H1 (cell line): ENCODE measurements around the gene P2RX6. TPM values are rescaled to one million over a fixed set of nuclear protein-coding genes. Genes with fewer than 3 reads are reported as not detected.

Source experiments
- CTCF ChIA-PET: fragments of 300-600 bp; sonication (Branson Sonifier 250); formaldehyde crosslinking; loops from one replicate; lab custom pipeline; 2021; ENCODE audit not compliant: partially characterized antibody; lab: Charles Lee
- POLR2A ChIA-PET: fragments of 300-600 bp; sonication (Branson Sonifier 250); formaldehyde crosslinking; loops from one replicate; lab custom pipeline; 2021; ENCODE audit warnings: inconsistent platforms; ENCODE audit not compliant: partially characterized antibody; lab: Charles Lee
- DNase-seq, 2 experiments: peaks; one replicate each; pipeline versions ENCODE4 v3.0.0 to v3.0.0-alpha.2; 2010 to 2022; ENCODE audit warnings: low spot score in 2 of 2, low read depth in 1 of 2, mixed read lengths in 1 of 2
- FAIRE-seq: peaks from 2 replicates; lab custom pipeline; 2011; peaks lifted over from hg19 to GRCh38; lab: Jason Lieb, UNC
- H2AFZ ChIP-seq: 2 replicates; pipeline ENCODE4 v1.8.1; 2012; ENCODE audit warnings: low read length, inconsistent platforms
- H2AK5ac ChIP-seq: 2 replicates; pipeline ENCODE4 v1.6.1; 2013; ENCODE audit warnings: low read depth, low read length
- H2BK120ac ChIP-seq: replicated peaks from 2 replicates; pipeline ENCODE3; 2013; ENCODE audit warnings: low read depth, low read length, inconsistent platforms
- H2BK12ac ChIP-seq: 2 replicates; pipeline ENCODE4 v1.6.1; 2013; ENCODE audit warnings: low read depth, low read length
- H2BK15ac ChIP-seq: 2 replicates; pipeline ENCODE4 v1.6.1; 2013; ENCODE audit warnings: low read length
- H2BK20ac ChIP-seq: 2 replicates; pipeline ENCODE4 v1.6.1; 2013; ENCODE audit warnings: low read length
- H2BK5ac ChIP-seq: 2 replicates; pipeline ENCODE4 v1.6.1; 2013; ENCODE audit warnings: low read depth, low read length
- H3K14ac ChIP-seq: 2 replicates; pipeline ENCODE4 v1.6.1; 2013; ENCODE audit warnings: inconsistent platforms; ENCODE audit not compliant: insufficient read length
- H3K18ac ChIP-seq: 2 replicates; pipeline ENCODE4 v1.6.1; 2013; ENCODE audit warnings: low read length; ENCODE audit errors: extremely low read depth
- H3K23ac ChIP-seq: 2 replicates; pipeline ENCODE4 v1.6.1; 2013; ENCODE audit warnings: inconsistent platforms; ENCODE audit not compliant: insufficient read length
- H3K23me2 ChIP-seq: 2 replicates; pipeline ENCODE4 v1.6.1; 2013; ENCODE audit warnings: low read depth, low read length
- H3K27ac ChIP-seq: 2 replicates; pipeline ENCODE4 v1.6.1; 2011; ENCODE audit warnings: low read depth, low read length, inconsistent platforms
- H3K27me3 ChIP-seq, 4 experiments: replicated peaks in 1 of 4; 1 replicate in 1 of 4; 2 replicates in 3 of 4; pipeline versions ENCODE4 v1.6.1 to v1.8.1; 2011 to 2013; ENCODE audit warnings: low read length in 3 of 4, mild to moderate bottlenecking in 3 of 4, inconsistent platforms in 2 of 4, mixed read lengths in 2 of 4, moderate library complexity in 1 of 4; ENCODE audit not compliant: control insufficient read depth in 3 of 4, insufficient read depth in 3 of 4; ENCODE audit errors: extremely low read depth in 1 of 4
- H3K36me3 ChIP-seq, 4 experiments: 2 replicates each; pipeline versions ENCODE4 v1.6.1 to v1.8.1; 2011 to 2013; ENCODE audit warnings: mild to moderate bottlenecking in 4 of 4, low read length in 3 of 4, moderate library complexity in 2 of 4, control low read depth in 1 of 4, inconsistent platforms in 1 of 4; ENCODE audit not compliant: insufficient read depth in 4 of 4, control insufficient read depth in 2 of 4
- H3K4ac ChIP-seq: replicated peaks from 2 replicates; pipeline ENCODE3; 2013; ENCODE audit warnings: low read length, low read depth, mixed read lengths, inconsistent platforms; ENCODE audit not compliant: insufficient read length
- H3K4me1 ChIP-seq, 4 experiments: replicated peaks in 1 of 4; 1 replicate in 1 of 4; 2 replicates in 3 of 4; pipeline versions ENCODE4 v1.6.1 to v1.8.1; 2011 to 2013; ENCODE audit warnings: low read length in 3 of 4, inconsistent platforms in 2 of 4, mixed read lengths in 1 of 4; ENCODE audit not compliant: insufficient read depth in 4 of 4, control insufficient read depth in 3 of 4
- H3K4me2 ChIP-seq, 2 experiments: 2 replicates each; pipeline versions ENCODE4 v1.6.1 to v1.8.1; 2011 to 2013; ENCODE audit warnings: low read depth in 2 of 2, low read length in 2 of 2, control low read depth in 1 of 2, inconsistent platforms in 1 of 2, mild to moderate bottlenecking in 1 of 2; ENCODE audit not compliant: insufficient read depth in 1 of 2
- H3K4me3 ChIP-seq, 4 experiments: fragments of 200-600, 300-600 bp in 1 of 4; sonication (generic), shearing (Covaris generic), sonication (Bioruptor Twin) in 1 of 4; 2 replicates each; pipeline versions ENCODE4 v1.5.1 to v1.8.1; 2011 to 2016; ENCODE audit warnings: low read length in 4 of 4, low read depth in 3 of 4, control low read depth in 2 of 4, inconsistent platforms in 2 of 4, mild to moderate bottlenecking in 2 of 4, mixed read lengths in 1 of 4, moderate library complexity in 1 of 4; ENCODE audit not compliant: insufficient read depth in 2 of 4; ENCODE audit errors: extremely low read depth in 1 of 4
- H3K56ac ChIP-seq: replicated peaks from 2 replicates; pipeline ENCODE3; 2013; ENCODE audit warnings: low read depth, mild to moderate bottlenecking, mixed read lengths, low read length, inconsistent platforms; ENCODE audit not compliant: insufficient read length
- H3K79me1 ChIP-seq: 2 replicates; pipeline ENCODE4 v1.6.1; 2013; ENCODE audit warnings: low read depth, low read length, control low read depth
- H3K79me2 ChIP-seq, 2 experiments: 2 replicates each; pipeline versions ENCODE4 v1.6.1 to v1.8.1; 2012 to 2013; ENCODE audit warnings: low read length in 2 of 2, mild to moderate bottlenecking in 2 of 2, inconsistent platforms in 1 of 2; ENCODE audit not compliant: insufficient read depth in 2 of 2, control insufficient read depth in 1 of 2
- H3K9ac ChIP-seq, 4 experiments: replicated peaks in 1 of 4; 1 replicate in 1 of 4; 2 replicates in 3 of 4; pipeline versions ENCODE4 v1.6.1 to v1.8.1; 2011 to 2013; ENCODE audit warnings: low read depth in 3 of 4, low read length in 3 of 4, control low read depth in 2 of 4, mild to moderate bottlenecking in 2 of 4, moderate library complexity in 2 of 4, inconsistent platforms in 1 of 4; ENCODE audit errors: extremely low read depth in 1 of 4
- H3K9me3 ChIP-seq, 2 experiments: 2 replicates each; pipeline versions ENCODE4 v1.6.1 to v1.8.1; 2012 to 2013; ENCODE audit warnings: mild to moderate bottlenecking in 2 of 2, moderate library complexity in 2 of 2, control low read depth in 1 of 2, inconsistent platforms in 1 of 2, low read depth in 1 of 2, low read length in 1 of 2, mixed read lengths in 1 of 2; ENCODE audit not compliant: insufficient read depth in 2 of 2
- H4K20me1 ChIP-seq, 2 experiments: replicated peaks in 1 of 2; 2 replicates each; pipeline versions ENCODE3 to v1.8.1; 2011 to 2013; ENCODE audit warnings: inconsistent platforms in 2 of 2, low read length in 2 of 2, mild to moderate bottlenecking in 1 of 2; ENCODE audit not compliant: insufficient read depth in 2 of 2, control insufficient read depth in 1 of 2
- H4K5ac ChIP-seq: 2 replicates; pipeline ENCODE4 v1.6.1; 2013; ENCODE audit warnings: low read length, low read depth, mixed read lengths, inconsistent platforms; ENCODE audit not compliant: insufficient read length
- H4K8ac ChIP-seq: 2 replicates; pipeline ENCODE4 v1.8.0; 2013; ENCODE audit warnings: mild to moderate bottlenecking, moderate library complexity, low read length, inconsistent platforms; ENCODE audit not compliant: insufficient read depth; ENCODE audit errors: extremely low read depth
- H4K91ac ChIP-seq: replicated peaks from 2 replicates; pipeline ENCODE3; 2013; ENCODE audit warnings: low read length, mixed read lengths, inconsistent platforms; ENCODE audit not compliant: insufficient read length
- RAD21 ChIP-seq, 2 experiments: IDR thresholded peaks in 1 of 2; conservative IDR thresholded peaks in 1 of 2; 2 replicates each; pipeline ENCODE4 v1.6.1; 2011; ENCODE audit warnings: low read depth in 2 of 2, low read length in 2 of 2, improper control_type of control experiment in 1 of 2, inconsistent platforms in 1 of 2, mild to moderate bottlenecking in 1 of 2, moderate library complexity in 1 of 2
- WGBS, 2 experiments: shearing (Covaris generic) in 1 of 2; methylation state at CpG; one replicate each; pipeline versions ENCODE4 v1.1.6 to v1.1.7; 2013 to 2015; ENCODE audit warnings: low lambda C conversion rate in 2 of 2, mixed read lengths in 2 of 2, inconsistent platforms in 1 of 2, low coverage in 1 of 2, missing lambda C conversion rate in 1 of 2; ENCODE audit not compliant: insufficient replicate concordance in 2 of 2, insufficient coverage in 1 of 2, insufficient read length in 1 of 2; ENCODE audit errors: extremely low coverage in 1 of 2, missing lambda C conversion rate in 1 of 2; 5-methylcytosine and 5-hydroxymethylcytosine counted together
- polyA plus RNA-seq, 7 experiments: library from polyadenylated mRNA; depleted of rRNA in 3 of 7; stranded (reverse) in 5 of 7; unstranded in 2 of 7; fragments of >200 nt in 5 of 7; fragments of 200-250 nt in 2 of 7; gene quantifications; 1 replicate in 5 of 7; 2 replicates in 1 of 7; 4 replicates in 1 of 7; pipeline versions ENCODE4 v1.2.1 to v1.2.3, GENCODE V29; 2011 to 2013; ENCODE audit warnings: missing spikeins in 2 of 7, mixed read lengths in 2 of 7
- total RNA-seq: library from RNA; stranded (reverse); fragmentation: NEBNext Ultra II Directional; extraction: Animal tissue kit (Norgen Biotek cat#: 25700); gene quantifications from 2 replicates; pipeline ENCODE4 v1.2.1, GENCODE V29; 2021

The P2RX6 gene
- total and polyA plus RNA-seq, 2 of the 8 experiments (the other 6 are each of a cell fraction or from before 2014, with no cell fraction given): 0.09 TPM; not detected in 1

DNA sequence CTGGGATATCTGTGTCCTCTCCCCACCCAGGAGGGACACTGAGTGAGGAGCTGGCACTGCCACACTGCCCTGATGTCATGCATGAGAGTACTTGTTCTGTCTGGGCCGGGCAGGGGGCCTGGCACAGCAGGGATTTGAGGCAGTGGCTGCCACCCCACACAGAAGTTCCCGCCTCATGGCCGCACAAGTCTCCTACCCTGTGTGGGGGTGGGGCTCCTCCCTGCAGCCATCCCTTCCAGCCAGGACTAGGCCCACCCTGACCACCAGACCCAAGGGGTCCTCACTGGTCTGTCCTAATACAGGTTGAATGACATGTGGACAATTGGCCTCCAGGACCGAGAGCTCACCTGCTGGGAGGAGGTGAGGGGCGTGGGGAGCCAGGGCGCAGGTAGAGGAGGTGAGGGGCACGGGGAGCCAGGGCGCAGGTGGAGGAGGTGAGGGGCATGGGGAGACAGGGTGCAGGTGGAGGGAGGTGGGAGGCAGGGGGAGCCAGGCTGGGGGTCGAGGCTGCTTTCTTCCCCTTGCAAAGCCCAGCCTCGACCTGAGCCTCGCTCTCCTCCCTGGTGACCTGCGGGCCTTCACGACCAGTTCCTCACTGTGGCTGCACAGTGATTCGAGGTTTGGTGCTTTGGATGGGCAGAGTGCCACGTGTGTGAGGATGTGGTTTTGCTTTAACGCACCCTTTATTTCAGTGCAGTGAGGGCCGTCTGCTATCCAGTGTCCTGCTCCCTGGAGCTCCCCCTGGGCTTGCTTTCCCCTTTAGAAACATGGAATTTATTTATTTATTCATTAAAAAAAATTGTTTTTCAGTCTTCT, 25.4 kb upstream of the P2RX6 start:
- Histone ChIP-seq H3K14ac (no peak overlapping the region), H2BK120ac (no peak overlapping the region), H3K23ac (no peak overlapping the region), H4K20me1 (peaks cover 0 to 8% of the 10 kb centered on the region in 2 experiments), H3K56ac (no peak overlapping the region), H3K27me3 (no peaks in the 10 kb centered on the region), H3K4me2 (no peak overlapping the region), H3K4me1 (no peaks in the 10 kb centered on the region; a peak in 1 of 7 replicates), H3K18ac (no peak overlapping the region), H3K9me3 (no peaks in the 10 kb centered on the region), H2AK5ac (no peak overlapping the region), H3K23me2 (no peaks in the 10 kb centered on the region; the same call in 1 of the 2 replicates), H4K5ac (no peak overlapping the region), H2AFZ (no peak overlapping the region), H3K4me3 (no peak overlapping the region), H2BK12ac (no peak overlapping the region), H2BK20ac (no peak overlapping the region), H4K8ac (peak overlapping the region; percentile 85; the same call in 1 of the 2 replicates), H3K4ac (no peak overlapping the region), H2BK15ac (no peak overlapping the region), H2BK5ac (no peak overlapping the region; the same call in 1 of the 2 replicates), H3K79me2 (no peaks in the 10 kb centered on the region), H4K91ac (no peak overlapping the region), H3K36me3 (peaks cover 0 to 10% (median 3%) of the 10 kb centered on the region in 4 experiments; a peak in 3 of 8 replicates), H3K27ac (no peak overlapping the region), H3K9ac (no peak overlapping the region), H3K79me1 (no peaks in the 10 kb centered on the region)
- no peak for TF ChIP-seq RAD21 (IDR thresholded peaks at IDR 0.05 in 1 of 2, conservative IDR thresholded peaks at IDR 0.05 in 1 of 2; ENCODE audit: low read depth in 2 of 2, low read length in 2 of 2)
- ChIA-PET POLR2A (interaction anchor here (1.5 to 3.5 kb wide), 2 partner anchors 9 to 10 kb away, joined by 4 to 17 read pairs; no protein-coding TSS in a partner anchor), CTCF (interaction anchor here (0.6 to 2.6 kb wide), 10 partner anchors 10 to 104 kb away, joined by 3 to 9 read pairs (median 4); no protein-coding TSS in a partner anchor)
- FAIRE-seq (no peak), DNase-seq (no peak)
- WGBS, 2 experiments: 90% methylated on average over 12 of the region's 17 CpGs; no CpG with 5 or more reads in 1 of the 2 experiments
